Cardiac fibroblast (primary cell): ENCODE measurements around the gene SLIT3.

ENCODE experiments used
- DNase-seq, 2 donors: peaks; one replicate each; pipeline versions ENCODE4 v3.0.0 to v3.0.0-alpha.2; 2010; ENCODE audit warnings: low read depth in 2 of 2
- H3K4me3 ChIP-seq, 2 donors: replicated peaks in 1 of 2; 1 replicate in 1 of 2; 2 replicates in 1 of 2; pipeline ENCODE4 v1.5.1; 2011; ENCODE audit warnings: low read depth in 2 of 2, low read length in 2 of 2, mild to moderate bottlenecking in 2 of 2, moderate library complexity in 1 of 2
- TF ChIP-seq, protein P1 (sequence below): IDR thresholded peaks from one replicate; pipeline ENCODE4 v1.5.1; 2011; ENCODE audit warnings: low read depth, mild to moderate bottlenecking, low read length, inconsistent platforms

Gene SLIT3

DNA sequence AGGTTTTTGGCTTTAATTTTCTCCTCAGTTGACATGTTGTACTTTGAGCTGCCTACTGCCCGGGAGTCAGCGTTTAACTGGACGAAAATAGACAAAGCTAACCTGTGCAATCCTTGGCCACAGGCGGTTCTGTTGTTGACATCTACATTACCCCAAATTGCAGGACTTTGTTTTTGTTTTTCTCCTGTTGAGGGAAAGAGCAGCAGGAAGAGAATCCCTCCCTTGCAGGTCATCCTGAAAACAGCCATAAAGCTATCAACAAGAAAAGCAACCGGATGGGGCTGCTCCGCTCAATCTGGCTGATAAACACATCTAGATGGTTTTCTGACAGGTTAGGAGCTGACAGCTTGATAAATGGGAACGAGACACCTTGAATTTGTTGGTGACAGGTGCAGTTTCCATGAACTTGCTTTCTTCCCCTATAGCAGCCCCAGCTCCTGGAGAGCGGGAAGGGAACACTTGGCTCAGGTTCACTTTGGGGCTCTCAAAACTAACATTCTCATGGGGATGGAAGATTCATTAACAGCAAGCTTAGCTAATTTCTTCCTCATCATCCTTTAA, 331.5 kb downstream of the SLIT3 start:
- H3K4me3 ChIP-seq, result no peak overlapping the region
- TF ChIP-seq, protein P1, sequence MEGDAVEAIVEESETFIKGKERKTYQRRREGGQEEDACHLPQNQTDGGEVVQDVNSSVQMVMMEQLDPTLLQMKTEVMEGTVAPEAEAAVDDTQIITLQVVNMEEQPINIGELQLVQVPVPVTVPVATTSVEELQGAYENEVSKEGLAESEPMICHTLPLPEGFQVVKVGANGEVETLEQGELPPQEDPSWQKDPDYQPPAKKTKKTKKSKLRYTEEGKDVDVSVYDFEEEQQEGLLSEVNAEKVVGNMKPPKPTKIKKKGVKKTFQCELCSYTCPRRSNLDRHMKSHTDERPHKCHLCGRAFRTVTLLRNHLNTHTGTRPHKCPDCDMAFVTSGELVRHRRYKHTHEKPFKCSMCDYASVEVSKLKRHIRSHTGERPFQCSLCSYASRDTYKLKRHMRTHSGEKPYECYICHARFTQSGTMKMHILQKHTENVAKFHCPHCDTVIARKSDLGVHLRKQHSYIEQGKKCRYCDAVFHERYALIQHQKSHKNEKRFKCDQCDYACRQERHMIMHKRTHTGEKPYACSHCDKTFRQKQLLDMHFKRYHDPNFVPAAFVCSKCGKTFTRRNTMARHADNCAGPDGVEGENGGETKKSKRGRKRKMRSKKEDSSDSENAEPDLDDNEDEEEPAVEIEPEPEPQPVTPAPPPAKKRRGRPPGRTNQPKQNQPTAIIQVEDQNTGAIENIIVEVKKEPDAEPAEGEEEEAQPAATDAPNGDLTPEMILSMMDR, result no peak
- DNase-seq, result no peak

DNA sequence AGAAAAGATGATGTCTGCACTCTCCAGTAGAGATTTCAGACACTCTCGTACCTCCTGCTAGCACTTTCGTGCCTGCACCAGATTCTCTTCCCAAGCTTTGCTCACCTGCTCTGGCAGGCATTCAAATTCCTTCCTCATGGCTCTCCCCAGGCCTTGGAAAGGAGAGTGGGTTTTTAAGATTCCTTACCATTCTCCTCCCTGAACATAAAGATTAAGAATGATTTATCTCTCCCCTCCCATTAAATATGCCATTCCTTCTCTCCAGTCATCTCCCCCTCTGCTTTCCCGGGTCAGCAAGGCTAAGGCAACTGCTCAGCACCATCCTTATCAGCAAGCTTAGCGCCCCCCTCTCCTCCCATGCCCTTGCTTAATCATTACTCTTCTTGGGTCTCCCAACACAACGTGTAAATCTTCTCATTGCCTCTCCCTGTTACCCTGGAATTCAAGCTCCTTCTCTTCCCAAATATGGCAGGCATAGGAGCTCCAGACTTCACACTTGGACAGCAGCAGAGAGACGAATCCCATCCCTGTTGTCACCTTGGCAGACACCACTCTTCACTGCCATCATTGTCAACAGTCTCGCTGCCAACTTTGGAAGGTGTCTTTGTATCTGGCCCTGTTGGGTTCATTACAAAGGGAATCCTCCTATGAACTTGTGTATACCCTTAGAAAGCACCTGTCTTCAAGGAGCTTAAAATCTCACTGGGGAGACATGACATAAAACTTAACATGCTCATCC, 332.9 kb downstream of the SLIT3 start:
- no peak for DNase-seq
- no peak overlapping the region for H3K4me3 ChIP-seq
- TF ChIP-seq, protein P1, result no peak

DNA sequence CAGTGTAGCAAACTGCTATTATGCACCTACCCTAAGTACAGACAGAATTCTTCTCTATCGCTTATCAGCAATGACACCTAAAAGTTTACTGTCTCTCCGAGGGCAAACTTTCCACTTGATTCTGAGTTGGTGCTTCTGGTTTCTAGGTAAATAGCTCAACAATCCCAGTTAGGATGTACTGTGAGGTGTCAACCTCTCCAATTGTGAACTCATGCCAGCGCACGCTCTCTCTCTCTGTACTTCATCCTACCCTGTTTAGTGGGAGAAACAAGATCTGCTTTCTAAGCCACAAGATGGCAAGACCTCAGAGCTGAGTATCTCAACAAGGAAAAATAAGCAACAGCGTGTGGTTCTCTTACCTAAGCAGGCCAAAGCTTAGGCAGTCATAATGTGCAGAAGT, 335.3 kb downstream of the SLIT3 start:
- H3K4me3 ChIP-seq, result no peak overlapping the region
- DNase-seq, result no peak
- TF ChIP-seq, protein P1, result no peak

DNA sequence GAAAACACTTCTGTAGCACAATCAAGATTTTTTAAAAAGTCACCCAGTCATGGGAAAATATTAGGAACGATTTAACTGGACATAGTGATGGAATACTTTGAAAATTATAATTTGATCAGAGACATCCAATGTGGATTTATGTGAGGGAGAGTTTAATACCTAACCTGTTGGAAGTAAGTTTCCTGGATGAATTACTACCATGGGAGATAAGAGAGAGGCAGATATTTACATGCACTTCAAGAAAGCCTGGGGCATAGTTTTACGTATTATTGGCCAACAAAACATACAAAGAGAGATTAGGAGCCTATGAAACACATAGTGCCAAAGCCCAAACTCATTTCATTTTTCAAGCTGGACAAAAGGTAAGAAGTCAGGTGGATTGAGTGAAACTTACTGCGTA, 336.8 kb downstream of the SLIT3 start:
- DNase-seq, result no peak
- TF ChIP-seq, protein P1, result no peak
- no peak overlapping the region for H3K4me3 ChIP-seq

DNA sequence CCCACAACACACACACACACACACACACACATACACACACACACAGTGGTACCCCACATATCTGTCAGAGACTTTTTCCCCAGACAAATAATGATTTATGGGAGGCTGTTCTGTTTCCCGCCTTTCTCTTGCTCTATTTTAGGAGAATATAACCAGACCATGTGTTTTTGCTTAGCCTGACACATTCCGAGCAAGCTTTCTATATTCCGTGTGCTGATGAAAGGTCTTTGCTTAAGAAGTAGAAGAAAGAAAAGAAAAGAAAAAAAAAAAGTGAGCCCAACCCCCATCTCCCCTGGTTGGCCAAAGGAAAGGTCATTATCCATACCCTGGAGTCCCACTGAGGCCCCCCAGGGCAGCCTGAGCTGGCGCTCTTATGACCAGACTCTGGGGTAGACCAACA, 338.6 kb downstream of the SLIT3 start:
- H3K4me3 ChIP-seq, result no peak overlapping the region
- no peak for DNase-seq
- TF ChIP-seq, protein P1, result no peak

DNA sequence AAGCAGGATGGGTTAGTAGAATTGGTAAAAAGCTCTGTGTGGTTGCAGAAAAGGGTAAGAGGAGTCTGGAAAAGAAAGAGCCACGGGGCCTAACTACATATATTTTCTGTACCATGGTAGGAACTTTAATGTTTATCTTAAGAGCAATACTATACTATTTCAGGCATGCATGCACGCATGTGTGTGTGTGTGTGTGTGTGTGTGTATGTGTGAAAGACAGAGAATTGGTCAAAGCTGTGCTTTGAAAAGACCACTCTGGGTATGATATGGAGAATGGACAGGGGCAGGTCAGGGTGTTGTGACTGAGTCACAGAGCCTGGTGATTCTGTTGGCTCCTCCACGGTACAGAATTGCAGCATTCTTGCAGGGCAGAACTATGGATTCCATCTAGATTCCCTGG, 339.3 kb downstream of the SLIT3 start:
- DNase-seq, result no peak
- H3K4me3 ChIP-seq, result no peak overlapping the region

More for the DNA sequence above, 339.3 kb downstream of the SLIT3 start:
- TF ChIP-seq, protein P1, result no peak
